ENCODE results near the gene ARHGAP25. TPM values are rescaled to one million over a fixed set of nuclear protein-coding genes. Genes with fewer than 3 reads are reported as not detected.

Gene ARHGAP25
- polyA plus RNA-seq, 4 donors: 1.8 to 7.6 (median 3.1) TPM

DNA sequence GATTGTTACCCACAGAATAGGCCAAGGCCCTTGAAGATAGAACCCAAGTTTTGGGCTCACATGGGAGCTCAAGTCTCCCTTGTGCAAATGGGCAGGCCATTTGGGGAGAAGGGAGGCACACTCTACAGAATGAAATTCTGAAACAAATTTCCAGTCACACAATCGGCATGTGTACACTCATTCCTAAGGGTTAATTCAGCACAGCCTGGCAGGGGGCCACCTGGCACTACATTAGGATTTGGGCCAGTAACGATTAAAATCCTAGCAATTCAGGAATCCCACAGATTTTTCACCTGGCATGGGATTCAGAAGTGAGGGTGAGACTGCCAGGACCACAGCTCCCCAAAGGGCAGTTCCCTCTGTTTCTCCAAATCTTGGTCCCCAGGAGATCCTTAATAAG is 90.2 kb downstream of the ARHGAP25 start:
- DNase-seq (no peak), FAIRE-seq (no peak)
- Histone ChIP-seq H3K36me3 (ENCODE audit: control insufficient read depth in 3 of 3, insufficient read depth in 2 of 3, low read depth in 1 of 3, low read length in 3 of 3) (peaks cover 0 to 5% (median 4%) of the 10 kb centered on the region in 3 donors), H3K4me3 (ENCODE audit: low read depth in 1 of 3, low read length in 3 of 3) (no peak overlapping the region), H3K27ac (ENCODE audit: low read depth in 1 of 3, low read length in 2 of 3) (no peak overlapping the region), H3K27me3 (ENCODE audit: control insufficient read depth in 3 of 3, insufficient read depth in 3 of 3, low read length in 3 of 3) (no peaks in the 10 kb centered on the region), H3K9me3 (ENCODE audit: control insufficient read depth in 2 of 2, insufficient read depth in 1 of 2, low read depth in 1 of 2, low read length in 1 of 2) (no peaks in the 10 kb centered on the region), H3K4me1 (ENCODE audit: control insufficient read depth in 3 of 3, insufficient read depth in 2 of 3, low read depth in 1 of 3, low read length in 2 of 3) (peaks cover 0 to 14% (median 4%) of the 10 kb centered on the region in 3 donors)
- 56 to 75% (median 75%) methylated on average over 2 of the region's 2 CpGs for WGBS, 3 donors

DNA sequence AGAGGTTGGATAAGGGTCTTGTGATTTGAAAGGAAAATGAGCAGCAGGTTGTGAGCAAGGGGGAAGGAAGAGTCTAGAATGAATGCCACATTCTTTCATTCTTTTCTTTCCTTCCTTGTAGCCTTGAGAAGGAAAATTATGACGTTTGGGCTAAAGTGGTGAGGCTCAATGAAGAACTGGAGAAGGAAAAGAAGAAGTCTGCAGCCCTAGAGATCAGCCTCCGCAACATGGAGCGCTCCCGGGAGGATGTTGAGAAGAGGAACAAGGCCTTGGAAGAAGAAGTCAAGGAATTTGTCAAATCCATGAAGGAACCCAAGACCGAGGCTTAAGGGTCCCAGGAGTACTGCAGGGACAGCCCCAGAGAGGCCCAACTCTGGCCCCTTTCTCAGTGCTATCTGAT is 91.3 kb downstream of the ARHGAP25 start:
- FAIRE-seq (no peak), DNase-seq (no peak)
- peaks cover 0 to 5% (median 4%) of the 10 kb centered on the region in 3 donors for H3K36me3 ChIP-seq (ENCODE audit: control insufficient read depth in 3 of 3, insufficient read depth in 2 of 3, low read depth in 1 of 3, low read length in 3 of 3)
- peaks cover 0 to 14% (median 6%) of the 10 kb centered on the region in 3 donors for H3K4me1 ChIP-seq (ENCODE audit: control insufficient read depth in 3 of 3, insufficient read depth in 2 of 3, low read depth in 1 of 3, low read length in 2 of 3)
- H3K27me3 ChIP-seq (ENCODE audit: control insufficient read depth in 3 of 3, insufficient read depth in 3 of 3, low read length in 3 of 3): no peaks in the 10 kb centered on the region
- H3K9me3 ChIP-seq (ENCODE audit: control insufficient read depth in 2 of 2, insufficient read depth in 1 of 2, low read depth in 1 of 2, low read length in 1 of 2): no peaks in the 10 kb centered on the region
- H3K4me3 ChIP-seq (ENCODE audit: low read depth in 1 of 3, low read length in 3 of 3): no peak overlapping the region
- WGBS, 3 donors: 83 to 91% (median 88%) methylated on average over 5 of the region's 5 CpGs
- no peak overlapping the region for H3K27ac ChIP-seq (ENCODE audit: low read depth in 1 of 3, low read length in 2 of 3)

DNA sequence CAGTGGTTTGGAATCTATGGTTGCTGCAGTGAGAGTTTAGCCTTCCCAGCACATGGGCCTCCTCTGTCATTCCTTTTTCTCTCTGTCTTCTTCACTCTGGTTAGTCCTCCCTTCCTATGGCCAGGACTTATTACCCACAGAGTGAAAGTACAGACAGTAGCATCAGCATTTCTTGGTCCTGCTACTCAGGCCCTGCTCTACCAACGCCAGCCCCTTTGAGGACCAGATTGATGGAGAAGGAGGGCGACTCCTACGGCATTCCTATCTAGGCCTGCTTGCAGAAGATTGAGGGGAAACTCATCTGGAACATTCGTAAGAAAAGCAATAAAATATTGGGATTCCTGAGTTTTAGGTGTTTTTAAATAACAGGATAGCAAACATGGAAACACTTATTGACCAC is 93.1 kb downstream of the ARHGAP25 start:
- FAIRE-seq: no peak
- Histone ChIP-seq H3K36me3 (ENCODE audit: control insufficient read depth in 3 of 3, insufficient read depth in 2 of 3, low read depth in 1 of 3, low read length in 3 of 3) (peaks cover 0 to 4% (median 3%) of the 10 kb centered on the region in 3 donors), H3K27ac (ENCODE audit: low read depth in 1 of 3, low read length in 2 of 3) (no peak overlapping the region), H3K9me3 (ENCODE audit: control insufficient read depth in 2 of 2, insufficient read depth in 1 of 2, low read depth in 1 of 2, low read length in 1 of 2) (no peaks in the 10 kb centered on the region), H3K4me1 (ENCODE audit: control insufficient read depth in 3 of 3, insufficient read depth in 2 of 3, low read depth in 1 of 3, low read length in 2 of 3) (peaks cover 0 to 14% (median 13%) of the 10 kb centered on the region in 3 donors), H3K4me3 (ENCODE audit: low read depth in 1 of 3, low read length in 3 of 3) (no peak overlapping the region), H3K27me3 (ENCODE audit: control insufficient read depth in 3 of 3, insufficient read depth in 3 of 3, low read length in 3 of 3) (no peaks in the 10 kb centered on the region)
- no peak for DNase-seq
- 74 to 94% (median 93%) methylated on average over 4 of the region's 4 CpGs for WGBS, 3 donors

DNA sequence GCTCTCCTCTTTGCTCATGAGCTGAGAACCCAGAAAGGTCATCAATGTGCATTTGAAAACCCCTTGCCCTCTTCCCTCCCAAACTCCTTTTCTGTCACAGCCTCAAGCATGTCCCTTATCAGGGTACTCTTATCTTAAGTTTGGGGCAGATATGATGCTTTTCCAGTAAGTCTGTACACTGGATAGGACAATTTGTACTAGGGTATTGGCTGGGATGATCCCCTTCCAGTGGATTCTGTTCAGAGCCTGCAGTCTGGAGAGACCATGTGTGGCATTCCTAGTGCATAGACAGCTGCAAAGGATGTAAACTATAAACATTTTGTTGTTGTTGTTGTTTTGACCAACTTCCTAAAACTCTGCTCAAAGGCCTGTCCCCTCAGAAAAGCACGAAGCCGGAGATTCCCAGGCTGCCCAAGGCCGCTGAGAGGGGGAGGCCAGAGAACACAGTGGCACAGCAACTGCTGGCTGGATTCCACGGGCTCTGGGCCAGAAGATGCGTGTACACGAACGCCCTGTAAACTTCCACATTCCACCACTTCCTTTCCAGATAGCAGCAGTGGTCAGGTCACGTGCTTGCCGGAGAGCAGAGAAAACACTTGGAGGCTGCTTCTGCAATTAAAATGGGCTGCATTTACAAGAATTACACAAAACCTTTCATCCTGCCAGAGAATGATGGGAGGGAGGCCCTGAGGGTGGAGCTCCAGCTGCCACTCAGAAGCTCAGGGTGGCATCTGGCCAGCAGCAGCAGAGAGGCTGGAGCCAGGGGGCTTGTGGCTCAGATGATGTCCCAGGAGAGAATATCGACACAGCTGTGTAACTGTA is 94.5 kb downstream of the ARHGAP25 start:
- no peak for FAIRE-seq
- peaks cover 0 to 17% (median 14%) of the 10 kb centered on the region in 3 donors for H3K4me1 ChIP-seq (ENCODE audit: control insufficient read depth in 3 of 3, insufficient read depth in 2 of 3, low read depth in 1 of 3, low read length in 2 of 3)
- no peak overlapping the region for H3K4me3 ChIP-seq (ENCODE audit: low read depth in 1 of 3, low read length in 3 of 3)

DNA sequence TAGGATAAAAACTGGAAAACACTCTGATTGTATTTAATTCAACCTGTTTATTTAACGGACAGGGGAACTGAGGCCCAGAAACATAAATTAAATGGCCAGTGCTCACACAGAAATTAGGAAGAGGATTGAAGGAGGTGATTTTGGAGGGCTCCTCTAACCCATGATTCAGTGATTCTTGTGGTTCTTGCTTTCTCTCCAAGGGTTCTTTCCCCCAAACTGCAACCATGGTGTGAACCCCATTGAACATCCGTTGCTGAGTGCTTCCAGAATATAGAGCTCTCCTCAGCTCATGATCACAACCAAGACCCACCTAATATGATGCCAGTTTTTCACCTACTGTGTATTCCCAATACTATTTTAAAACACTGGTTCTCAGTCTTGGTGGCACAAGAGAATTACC is 95.1 kb downstream of the ARHGAP25 start:
- Histone ChIP-seq H3K36me3 (ENCODE audit: control insufficient read depth in 3 of 3, insufficient read depth in 2 of 3, low read depth in 1 of 3, low read length in 3 of 3) (no peaks in the 10 kb centered on the region), H3K9me3 (ENCODE audit: control insufficient read depth in 2 of 2, insufficient read depth in 1 of 2, low read depth in 1 of 2, low read length in 1 of 2) (no peaks in the 10 kb centered on the region), H3K27me3 (ENCODE audit: control insufficient read depth in 3 of 3, insufficient read depth in 3 of 3, low read length in 3 of 3) (no peaks in the 10 kb centered on the region), H3K27ac (ENCODE audit: low read depth in 1 of 3, low read length in 2 of 3) (peak overlapping the region in 2 of 3 donors; percentile 36 to 44), H3K4me1 (ENCODE audit: control insufficient read depth in 3 of 3, insufficient read depth in 2 of 3, low read depth in 1 of 3, low read length in 2 of 3) (peaks cover 0 to 17% (median 14%) of the 10 kb centered on the region in 3 donors), H3K4me3 (ENCODE audit: low read depth in 1 of 3, low read length in 3 of 3) (no peak overlapping the region)
- DNase-seq (no peak), FAIRE-seq (no peak)
- 50 to 53% (median 50%) methylated on average over 2 of the region's 2 CpGs for WGBS, 3 donors

More for the DNA sequence above, 94.5 kb downstream of the ARHGAP25 start:
- Histone ChIP-seq H3K9me3 (ENCODE audit: control insufficient read depth in 2 of 2, insufficient read depth in 1 of 2, low read depth in 1 of 2, low read length in 1 of 2) (no peaks in the 10 kb centered on the region), H3K36me3 (ENCODE audit: control insufficient read depth in 3 of 3, insufficient read depth in 2 of 3, low read depth in 1 of 3, low read length in 3 of 3) (no peaks in the 10 kb centered on the region), H3K27me3 (ENCODE audit: control insufficient read depth in 3 of 3, insufficient read depth in 3 of 3, low read length in 3 of 3) (no peaks in the 10 kb centered on the region), H3K27ac (ENCODE audit: low read depth in 1 of 3, low read length in 2 of 3) (peak overlapping the region in 2 of 3 donors; percentile 36 to 44)
- 2 to 4% (median 3%) methylated on average over 10 of the region's 10 CpGs for WGBS, 3 donors
- DNase-seq: peak; percentile 82 to 87

DNA sequence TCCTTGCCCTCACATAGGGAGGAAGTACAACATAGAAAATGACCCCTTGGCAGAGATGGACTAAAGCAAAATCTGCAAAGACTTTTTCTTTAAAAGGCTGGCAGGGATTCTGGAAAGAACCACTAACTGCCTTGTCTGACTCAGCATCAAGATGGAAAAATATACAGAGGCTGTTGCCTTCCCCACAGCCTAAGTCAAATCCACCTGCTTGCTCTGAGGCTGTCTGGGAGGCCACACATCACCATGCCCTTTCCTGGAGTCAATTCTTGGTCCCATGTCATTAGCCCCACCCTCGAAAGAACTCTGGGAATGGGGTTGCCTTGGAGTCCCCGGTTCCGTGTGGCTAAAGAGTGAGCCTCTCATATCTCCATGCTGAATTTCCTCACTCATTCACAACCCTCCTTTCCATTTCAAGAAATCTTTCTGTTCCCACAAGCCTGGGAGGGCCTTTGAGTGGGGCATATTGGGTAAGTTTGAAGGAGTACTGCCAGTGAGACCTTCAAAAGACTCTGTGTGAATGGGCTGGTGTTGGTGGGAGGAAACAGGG is 97.1 kb downstream of the ARHGAP25 start:
- H3K4me3 ChIP-seq (ENCODE audit: low read depth in 1 of 3, low read length in 3 of 3): no peak overlapping the region
- FAIRE-seq (no peak), DNase-seq (no peak)
- H3K27me3 ChIP-seq (ENCODE audit: control insufficient read depth in 3 of 3, insufficient read depth in 3 of 3, low read length in 3 of 3): no peaks in the 10 kb centered on the region
- no peaks in the 10 kb centered on the region for H3K36me3 ChIP-seq (ENCODE audit: control insufficient read depth in 3 of 3, insufficient read depth in 2 of 3, low read depth in 1 of 3, low read length in 3 of 3)
- H3K27ac ChIP-seq (ENCODE audit: low read depth in 1 of 3, low read length in 2 of 3): peak overlapping the region; percentile 5 to 92 (median 9)
- H3K4me1 ChIP-seq (ENCODE audit: control insufficient read depth in 3 of 3, insufficient read depth in 2 of 3, low read depth in 1 of 3, low read length in 2 of 3): peaks cover 0 to 17% (median 14%) of the 10 kb centered on the region in 3 donors
- no peaks in the 10 kb centered on the region for H3K9me3 ChIP-seq (ENCODE audit: control insufficient read depth in 2 of 2, insufficient read depth in 1 of 2, low read depth in 1 of 2, low read length in 1 of 2)
- WGBS, 3 donors: 73 to 86% (median 76%) methylated on average over 3 of the region's 3 CpGs

DNA sequence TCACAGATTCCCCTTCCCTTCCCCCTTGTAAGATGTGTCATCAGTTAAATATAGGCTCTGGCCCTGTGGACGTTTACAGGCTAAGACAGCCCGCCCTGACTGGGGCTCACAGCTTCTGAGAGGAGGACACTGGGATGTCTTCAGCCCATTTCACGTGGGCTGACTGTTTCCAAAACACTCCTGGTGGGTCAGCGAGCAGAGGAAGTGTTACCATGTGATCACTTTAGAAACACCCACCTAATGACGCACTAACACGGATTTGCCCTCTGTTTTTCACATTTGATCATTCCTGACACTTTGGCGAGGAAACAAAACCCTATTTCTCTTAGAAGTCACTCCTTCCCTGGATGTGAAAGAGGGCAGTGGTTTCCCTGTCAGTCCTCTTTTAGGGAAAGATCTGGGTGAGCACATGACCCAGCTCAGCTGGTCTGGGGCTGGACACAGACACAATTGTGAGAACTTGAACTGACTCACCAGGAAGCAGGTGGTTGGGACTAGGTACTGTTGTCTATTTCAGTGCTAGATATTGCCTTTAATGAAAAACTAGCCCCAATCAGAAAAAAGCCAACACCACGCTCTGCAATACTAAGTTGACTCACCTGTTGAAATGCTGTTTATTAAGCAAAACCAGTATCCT is 97.7 kb downstream of the ARHGAP25 start:
- no peak for FAIRE-seq
- peak overlapping the region; percentile 5 to 92 (median 14) for H3K27ac ChIP-seq (ENCODE audit: low read depth in 1 of 3, low read length in 2 of 3)

DNA sequence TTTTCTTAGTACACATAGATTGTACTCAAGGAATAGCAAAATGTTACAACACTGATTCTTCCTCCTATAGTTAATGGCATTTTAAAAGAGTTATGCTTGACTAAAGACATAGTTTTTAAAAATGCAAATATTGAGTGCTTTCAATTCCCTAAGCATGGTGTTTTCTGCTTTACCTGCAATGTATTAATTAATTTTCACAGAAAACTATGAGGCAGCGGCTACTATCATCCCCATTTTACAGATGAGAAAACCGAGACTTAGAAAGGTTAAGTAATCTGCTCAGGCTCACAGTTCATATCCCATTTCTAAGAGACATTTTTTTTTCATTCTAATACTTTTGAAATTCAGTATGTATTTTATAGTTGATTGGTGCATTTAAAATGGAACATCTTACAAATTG is 98.6 kb downstream of the ARHGAP25 start:
- no peak overlapping the region for H3K4me3 ChIP-seq (ENCODE audit: low read depth in 1 of 3, low read length in 3 of 3)
- no peaks in the 10 kb centered on the region for H3K36me3 ChIP-seq (ENCODE audit: control insufficient read depth in 3 of 3, insufficient read depth in 2 of 3, low read depth in 1 of 3, low read length in 3 of 3)
- peaks cover 0 to 17% (median 14%) of the 10 kb centered on the region in 3 donors for H3K4me1 ChIP-seq (ENCODE audit: control insufficient read depth in 3 of 3, insufficient read depth in 2 of 3, low read depth in 1 of 3, low read length in 2 of 3)
- no peak for DNase-seq
- no peaks in the 10 kb centered on the region for H3K9me3 ChIP-seq (ENCODE audit: control insufficient read depth in 2 of 2, insufficient read depth in 1 of 2, low read depth in 1 of 2, low read length in 1 of 2)
- 86 to 96% (median 95%) methylated on average over 2 of the region's 2 CpGs for WGBS, 3 donors
- FAIRE-seq: no peak
- H3K27me3 ChIP-seq (ENCODE audit: control insufficient read depth in 3 of 3, insufficient read depth in 3 of 3, low read length in 3 of 3): no peaks in the 10 kb centered on the region
- H3K27ac ChIP-seq (ENCODE audit: low read depth in 1 of 3, low read length in 2 of 3): no peak overlapping the region

More for the DNA sequence above, 97.7 kb downstream of the ARHGAP25 start:
- H3K27me3 ChIP-seq (ENCODE audit: control insufficient read depth in 3 of 3, insufficient read depth in 3 of 3, low read length in 3 of 3): no peaks in the 10 kb centered on the region
- DNase-seq: peak in 1 of 2 donors; percentile 16
- H3K4me3 ChIP-seq (ENCODE audit: low read depth in 1 of 3, low read length in 3 of 3): no peak overlapping the region
- no peaks in the 10 kb centered on the region for H3K9me3 ChIP-seq (ENCODE audit: control insufficient read depth in 2 of 2, insufficient read depth in 1 of 2, low read depth in 1 of 2, low read length in 1 of 2)
- no peaks in the 10 kb centered on the region for H3K36me3 ChIP-seq (ENCODE audit: control insufficient read depth in 3 of 3, insufficient read depth in 2 of 3, low read depth in 1 of 3, low read length in 3 of 3)
- H3K4me1 ChIP-seq (ENCODE audit: control insufficient read depth in 3 of 3, insufficient read depth in 2 of 3, low read depth in 1 of 3, low read length in 2 of 3): peaks cover 0 to 17% (median 14%) of the 10 kb centered on the region in 3 donors
- 42 to 75% (median 63%) methylated on average over 8 of the region's 8 CpGs for WGBS, 3 donors

All from small intestine (tissue), 7 donors.